Measurements from ENCODE around the gene FZD10.

Gene FZD10

GRCh38 chr12:130214686-130215395 is 52.6 kb downstream of the FZD10 start:
- no peak for DNase-seq
